Activated CD8-positive, alpha-beta T cell treated with anti-CD3 and anti-CD28 coated beads for 36 hours (primary cell): ENCODE results near the gene MEIG1. TPM values are rescaled to one million over a fixed set of nuclear protein-coding genes. Genes with fewer than 3 reads are reported as not detected.
"Not testable (repeated sequence)": the region's sequence is repeated elsewhere in the genome, so short reads cannot be mapped to it uniquely, and the experiment has no call there.

Source experiments
- ATAC-seq: fragments of 200-7000 bp; cut with Tn5 transposase; one replicate; pipeline ENCODE4 v1.10.0; 2021; ENCODE audit warnings: mild to moderate bottlenecking, moderate library complexity
- CTCF ChIA-PET: fragments of 350-600 bp; sonication (Branson Sonifier 250); formaldehyde crosslinking; loops from one replicate; lab custom pipeline; 2021; ENCODE audit warnings: antibody characterized with exemption; lab: Charles Lee
- POLR2A ChIA-PET: fragments of 350-600 bp; sonication (Branson Sonifier 250); formaldehyde crosslinking; loops from one replicate; lab custom pipeline; 2021; ENCODE audit warnings: antibody characterized with exemption; lab: Charles Lee
- DNase-seq: peaks from one replicate; pipeline ENCODE4 v3.0.0-alpha.2; 2020
- H3K27ac Mint-ChIP-seq: one replicate; pipeline ENCODE4 v1.8.0; 2021; ENCODE audit warnings: mild to moderate bottlenecking, mixed read lengths
- H3K27me3 Mint-ChIP-seq: one replicate; pipeline ENCODE4 v1.8.0; 2021; ENCODE audit warnings: mixed read lengths
- H3K36me3 Mint-ChIP-seq: one replicate; pipeline ENCODE4 v1.8.0; 2021; ENCODE audit warnings: low read depth, mixed read lengths
- H3K4me1 Mint-ChIP-seq: one replicate; pipeline ENCODE4 v1.8.0; 2021; ENCODE audit warnings: low read depth, mixed read lengths
- H3K4me3 Mint-ChIP-seq: one replicate; pipeline ENCODE4 v1.8.0; 2021; ENCODE audit warnings: mild to moderate bottlenecking, moderate library complexity, mixed read lengths
- H3K9me3 Mint-ChIP-seq: one replicate; pipeline ENCODE4 v1.8.0; 2021; ENCODE audit warnings: mixed read lengths
- intact Hi-C: fragments of 100-400 bp; cut with micrococcal nuclease; formaldehyde crosslinking; loops from one replicate; pipeline ENCODE4 v1.10.0; 2022
- total RNA-seq, 2 experiments: library from RNA; stranded (reverse); gene quantifications; one replicate each; pipeline ENCODE4 v1.2.3, GENCODE V29; 2021
- TF ChIP-seq, protein P1 (sequence below): fragments of 200-600 bp; IDR thresholded peaks from one replicate; pipeline ENCODE4 v1.8.0; 2022; ENCODE audit warnings: antibody characterized with exemption, mild to moderate bottlenecking

MEIG1 gene
- total RNA-seq, 2 experiments from 2014 or later, result 0.79 TPM; not detected in 1

DNA sequence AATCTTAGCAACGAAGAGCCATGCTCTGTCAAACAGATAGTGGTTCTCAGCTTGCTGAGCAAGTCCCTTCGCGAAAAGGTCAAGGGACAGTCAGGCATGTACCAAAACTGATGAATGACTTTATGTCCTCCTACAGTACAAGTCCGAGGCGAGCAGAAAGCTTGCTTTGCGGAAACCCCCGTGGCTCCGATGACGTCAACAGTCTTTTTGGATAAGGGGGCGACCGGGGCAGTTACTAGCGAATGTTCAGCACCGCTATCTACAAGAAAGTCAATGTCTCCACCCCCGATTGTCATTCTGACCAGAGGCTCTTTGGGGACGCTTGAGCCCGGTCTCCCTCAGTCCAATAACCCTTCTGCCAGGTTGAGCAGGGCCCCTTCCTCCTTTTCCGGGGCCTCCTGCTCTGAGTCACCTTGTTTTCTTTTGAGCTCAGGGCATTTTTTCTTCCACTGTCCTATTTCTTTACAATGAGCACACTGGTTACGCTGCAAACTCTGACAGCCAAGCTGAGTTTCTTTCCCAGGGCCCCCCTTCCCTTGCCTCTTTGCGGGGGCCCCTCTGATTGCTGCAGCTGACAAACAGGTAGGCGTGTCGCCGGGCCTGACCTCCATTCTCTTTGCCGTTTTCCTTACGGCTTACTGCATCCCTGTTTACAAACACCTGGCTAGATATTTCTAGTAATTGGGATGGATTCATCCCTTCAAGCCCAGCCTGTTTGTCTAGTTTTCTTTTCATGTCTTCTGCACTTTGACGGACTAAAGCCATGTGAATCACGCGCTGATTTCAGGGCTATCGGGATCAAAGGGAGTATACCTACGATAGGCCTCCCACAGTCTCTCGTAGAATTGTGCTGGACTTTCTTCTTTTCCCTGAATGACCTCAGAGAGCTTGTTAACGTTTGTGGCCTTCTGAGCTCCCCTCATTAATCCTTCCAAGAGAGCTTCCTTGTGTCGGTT is 34.6 kb downstream of the MEIG1 start:
- CTCF ChIA-PET, H3K36me3 Mint-ChIP-seq, H3K27ac Mint-ChIP-seq, ATAC-seq, intact Hi-C loops, H3K27me3 Mint-ChIP-seq, H3K4me3 Mint-ChIP-seq, H3K4me1 Mint-ChIP-seq, H3K9me3 Mint-ChIP-seq: not testable (repeated sequence)
- DNase-seq, result peak; percentile 28
- POLR2A ChIA-PET, result interaction anchor here (0.6 kb wide), 1 partner anchor 138 kb away, joined by 3 read pairs; no protein-coding TSS in a partner anchor

DNA sequence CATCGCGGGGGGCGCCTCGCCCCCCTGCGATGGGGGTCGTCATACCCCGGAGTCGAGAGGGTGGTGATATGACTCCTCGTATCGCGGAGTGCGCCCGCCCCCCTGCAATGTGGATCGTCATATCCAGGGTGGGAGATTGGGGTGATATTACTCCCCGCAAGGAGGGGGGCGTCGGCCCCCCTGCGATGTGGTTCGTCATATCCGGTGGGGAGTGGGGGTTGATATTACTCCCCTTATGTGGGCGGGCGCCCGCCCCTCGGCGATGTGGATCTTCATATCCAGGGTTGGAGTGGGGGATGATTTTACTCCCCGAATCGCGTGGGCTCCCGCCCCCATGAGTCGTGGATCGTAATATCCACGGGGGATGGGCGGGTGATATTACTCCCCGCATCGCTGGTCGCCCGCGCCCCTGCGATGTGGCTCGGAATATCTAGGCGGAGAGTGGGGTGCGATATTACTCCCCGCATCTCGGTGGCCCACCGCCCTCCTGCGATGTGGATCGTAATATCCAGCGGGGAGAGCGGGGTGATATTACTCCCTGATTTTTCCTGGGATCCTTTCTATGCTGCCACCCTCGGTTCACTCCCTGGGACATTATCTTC is 36.9 kb downstream of the MEIG1 start:
- intact Hi-C loops, result no loop called here
- H3K4me3 Mint-ChIP-seq, result no peak overlapping the region
- TF ChIP-seq, protein P1, sequence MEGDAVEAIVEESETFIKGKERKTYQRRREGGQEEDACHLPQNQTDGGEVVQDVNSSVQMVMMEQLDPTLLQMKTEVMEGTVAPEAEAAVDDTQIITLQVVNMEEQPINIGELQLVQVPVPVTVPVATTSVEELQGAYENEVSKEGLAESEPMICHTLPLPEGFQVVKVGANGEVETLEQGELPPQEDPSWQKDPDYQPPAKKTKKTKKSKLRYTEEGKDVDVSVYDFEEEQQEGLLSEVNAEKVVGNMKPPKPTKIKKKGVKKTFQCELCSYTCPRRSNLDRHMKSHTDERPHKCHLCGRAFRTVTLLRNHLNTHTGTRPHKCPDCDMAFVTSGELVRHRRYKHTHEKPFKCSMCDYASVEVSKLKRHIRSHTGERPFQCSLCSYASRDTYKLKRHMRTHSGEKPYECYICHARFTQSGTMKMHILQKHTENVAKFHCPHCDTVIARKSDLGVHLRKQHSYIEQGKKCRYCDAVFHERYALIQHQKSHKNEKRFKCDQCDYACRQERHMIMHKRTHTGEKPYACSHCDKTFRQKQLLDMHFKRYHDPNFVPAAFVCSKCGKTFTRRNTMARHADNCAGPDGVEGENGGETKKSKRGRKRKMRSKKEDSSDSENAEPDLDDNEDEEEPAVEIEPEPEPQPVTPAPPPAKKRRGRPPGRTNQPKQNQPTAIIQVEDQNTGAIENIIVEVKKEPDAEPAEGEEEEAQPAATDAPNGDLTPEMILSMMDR, result no peak
- H3K36me3 Mint-ChIP-seq, result no peaks in the 10 kb centered on the region
- no peak for DNase-seq
- ATAC-seq, result no peak
- ChIA-PET CTCF (no interaction called here), POLR2A (no interaction called here)
- no peaks in the 10 kb centered on the region for H3K9me3 Mint-ChIP-seq
- H3K27ac Mint-ChIP-seq, result no peak overlapping the region
- H3K4me1 Mint-ChIP-seq, result peaks cover 4% of the 10 kb centered on the region
- H3K27me3 Mint-ChIP-seq, result peaks cover 1% of the 10 kb centered on the region

DNA sequence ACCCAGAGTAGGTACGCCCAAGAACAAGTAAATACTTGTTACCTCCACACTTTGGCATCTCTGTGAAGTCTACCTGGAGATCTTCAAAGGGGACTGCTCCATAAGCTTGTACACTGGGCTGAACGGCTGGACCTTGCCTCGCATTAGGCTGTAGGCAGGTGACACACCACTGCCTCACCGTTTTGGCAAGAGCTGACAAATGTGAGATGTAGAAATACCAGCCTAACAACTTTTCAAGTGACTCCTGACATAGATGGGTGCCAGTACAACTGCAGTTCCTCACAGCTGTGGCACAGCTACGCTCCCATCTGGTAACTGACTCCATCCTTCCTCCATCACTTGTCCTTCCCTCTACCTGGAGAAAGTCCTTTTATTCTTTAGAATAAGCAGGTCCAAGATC is 54.3 kb downstream of the MEIG1 start:
- H3K36me3 Mint-ChIP-seq, DNase-seq, H3K4me1 Mint-ChIP-seq, H3K27me3 Mint-ChIP-seq, H3K4me3 Mint-ChIP-seq, H3K27ac Mint-ChIP-seq, CTCF ChIA-PET, POLR2A ChIA-PET, intact Hi-C loops, ATAC-seq, H3K9me3 Mint-ChIP-seq: not testable (repeated sequence)

DNA sequence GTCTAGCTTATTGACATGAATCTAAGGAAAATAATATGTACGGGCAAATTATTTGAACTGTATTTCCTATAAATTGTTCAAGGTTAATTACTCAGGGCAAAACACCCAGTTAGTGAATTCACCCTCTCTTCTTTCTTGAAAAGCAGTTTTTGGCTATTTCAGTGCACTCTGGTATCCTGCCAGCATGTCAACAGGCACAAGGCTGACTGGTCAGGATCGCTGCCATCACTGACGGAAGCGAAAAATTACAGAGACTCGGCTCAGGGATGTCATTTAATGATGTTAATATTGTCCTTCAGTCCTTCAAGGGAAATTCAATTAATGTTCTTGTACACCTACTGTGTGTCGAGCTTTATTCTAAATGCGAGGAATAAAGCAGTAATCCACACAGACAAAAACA is 56.3 kb downstream of the MEIG1 start:
- Mint-ChIP-seq H3K4me1 (no peaks in the 10 kb centered on the region), H3K9me3 (no peaks in the 10 kb centered on the region), H3K4me3 (no peak overlapping the region), H3K36me3 (no peaks in the 10 kb centered on the region), H3K27me3 (no peaks in the 10 kb centered on the region), H3K27ac (no peak overlapping the region)
- intact Hi-C loops, result no loop called here
- DNase-seq, result no peak
- CTCF ChIA-PET, result no interaction called here
- TF ChIP-seq, protein P1, result no peak
- no peak for ATAC-seq
- POLR2A ChIA-PET, result no interaction called here

DNA sequence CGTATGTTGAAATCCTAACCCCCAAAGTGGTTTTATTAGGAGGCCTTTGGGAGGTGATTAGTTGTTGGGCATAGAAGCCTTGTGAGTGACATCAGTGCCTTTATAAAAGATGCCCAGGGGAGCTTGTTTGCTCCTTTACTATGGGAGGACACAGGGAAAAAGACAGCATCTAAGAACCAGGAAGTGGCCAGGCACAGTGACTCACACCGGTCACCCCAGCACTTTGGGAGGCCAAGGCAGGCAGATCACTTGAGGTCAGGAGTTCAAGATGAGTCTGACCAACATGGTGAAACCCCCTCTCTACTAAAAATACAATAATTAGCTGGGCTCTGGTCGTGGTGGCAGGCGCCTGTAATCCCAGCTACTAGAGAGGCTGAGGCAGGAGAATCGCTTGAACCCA is 61.8 kb downstream of the MEIG1 start:
- H3K4me1 Mint-ChIP-seq, H3K4me3 Mint-ChIP-seq, CTCF ChIA-PET, H3K36me3 Mint-ChIP-seq, POLR2A ChIA-PET, H3K27ac Mint-ChIP-seq, intact Hi-C loops, H3K27me3 Mint-ChIP-seq, H3K9me3 Mint-ChIP-seq: not testable (repeated sequence)
- ATAC-seq (peak; percentile 42), DNase-seq (peak; percentile 11)

Other genes with a start within 250 kb of the MEIG1 start
- gene FAM107B, start 184.5 kb upstream of the MEIG1 start, total RNA-seq, result 100 to 1,000 TPM; 114 to 121 TPM
- 1 to 10 TPM; 1.5 to 1.8 TPM for gene CDNF, start 121.4 kb upstream of the MEIG1 start, total RNA-seq
- 10 to 100 TPM; 36.1 to 36.7 TPM for gene HSPA14, start 121.1 kb upstream of the MEIG1 start, total RNA-seq
- gene MSANTD7, start 121.1 kb upstream of the MEIG1 start, total RNA-seq, result 10 to 100 TPM; 22.5 to 23.9 TPM
- 10 to 100 TPM; 40.9 to 45.8 TPM for gene SUV39H2, start 80.5 kb upstream of the MEIG1 start, total RNA-seq
- 10 to 100 TPM; 15.0 to 17.5 TPM for gene DCLRE1C, start 5.3 kb upstream of the MEIG1 start, total RNA-seq
- under 1 TPM; 0.32 to 0.63 TPM for gene OLAH, start 84.6 kb downstream of the MEIG1 start, total RNA-seq
- 1 to 10 TPM; 1.6 to 2.0 TPM for gene ACBD7, start 129.4 kb downstream of the MEIG1 start, total RNA-seq
- gene RPP38, start 138.0 kb downstream of the MEIG1 start, total RNA-seq, result 10 to 100 TPM; 16.2 to 24.2 TPM
- gene NMT2, start 209.3 kb downstream of the MEIG1 start, total RNA-seq, result 10 to 100 TPM; 15.9 to 16.2 TPM